ENCODE data around the gene CYP17A1. TPM values are rescaled to one million over a fixed set of nuclear protein-coding genes. Genes with fewer than 3 reads are reported as not detected.

The CYP17A1 gene
- polyA plus RNA-seq, 12 donors = 0.12 to 1.0 (median 0.64) TPM; not detected in 2

Other genes starting within 250 kb of the CYP17A1 start
- gene TRIM8, start 192.9 kb downstream of the CYP17A1 start, polyA plus RNA-seq (ENCODE audit: insufficient read length in 12 of 12) = 100 to 1,000 TPM in 2 of 12 donors, 10 to 100 TPM in 10; 60.8 to 367 (median 74.1) TPM
- 10 to 100 TPM in 11 of 12 donors, not detected in 1; 10.6 to 18.8 (median 13.8) TPM for gene ARL3, start 123.0 kb downstream of the CYP17A1 start, polyA plus RNA-seq (ENCODE audit: insufficient read length in 12 of 12)
- gene SFXN2, start 122.8 kb downstream of the CYP17A1 start, polyA plus RNA-seq (ENCODE audit: insufficient read length in 12 of 12) = 10 to 100 TPM in 2 of 12 donors, 1 to 10 TPM in 9, not detected in 1; 3.5 to 11.4 (median 5.7) TPM
- gene WBP1L, start 93.5 kb downstream of the CYP17A1 start, polyA plus RNA-seq (ENCODE audit: insufficient read length in 12 of 12) = 10 to 100 TPM in 11 of 12 donors, not detected in 1; 37.9 to 52.1 (median 45.0) TPM
- 100 to 1,000 TPM in 1 of 12 donors, 10 to 100 TPM in 11; 20.0 to 240 (median 27.4) TPM for gene BORCS7, start 16.8 kb upstream of the CYP17A1 start, polyA plus RNA-seq (ENCODE audit: insufficient read length in 12 of 12)
- gene AS3MT, start 32.1 kb upstream of the CYP17A1 start, polyA plus RNA-seq (ENCODE audit: insufficient read length in 12 of 12) = 10 to 100 TPM in 6 of 12 donors, 1 to 10 TPM in 5, not detected in 1; 4.8 to 14.3 (median 10.1) TPM
- gene CNNM2, start 80.9 kb upstream of the CYP17A1 start, polyA plus RNA-seq (ENCODE audit: insufficient read length in 12 of 12) = 1 to 10 TPM in 11 of 12 donors, not detected in 1; 1.7 to 7.1 (median 3.2) TPM